HL-60 (cell line): Measurements from ENCODE around the gene TFF2.

Experiments
- POLR2AphosphoS5 ChIP-seq: IDR thresholded peaks from 2 replicates; pipeline ENCODE4 v1.6.1; 2012; ENCODE audit warnings: low read depth
- TF ChIP-seq, protein P1 (sequence below): IDR thresholded peaks from one replicate; pipeline ENCODE4 v1.5.1; 2011; ENCODE audit warnings: low read length, control low read depth, inconsistent platforms; ENCODE audit not compliant: insufficient read depth
- TF ChIP-seq, protein P2 (sequence below): IDR thresholded peaks from 2 replicates; pipeline ENCODE4 v1.6.1; 2012; ENCODE audit warnings: low read depth; ENCODE audit not compliant: insufficient replicate concordance

DNA sequence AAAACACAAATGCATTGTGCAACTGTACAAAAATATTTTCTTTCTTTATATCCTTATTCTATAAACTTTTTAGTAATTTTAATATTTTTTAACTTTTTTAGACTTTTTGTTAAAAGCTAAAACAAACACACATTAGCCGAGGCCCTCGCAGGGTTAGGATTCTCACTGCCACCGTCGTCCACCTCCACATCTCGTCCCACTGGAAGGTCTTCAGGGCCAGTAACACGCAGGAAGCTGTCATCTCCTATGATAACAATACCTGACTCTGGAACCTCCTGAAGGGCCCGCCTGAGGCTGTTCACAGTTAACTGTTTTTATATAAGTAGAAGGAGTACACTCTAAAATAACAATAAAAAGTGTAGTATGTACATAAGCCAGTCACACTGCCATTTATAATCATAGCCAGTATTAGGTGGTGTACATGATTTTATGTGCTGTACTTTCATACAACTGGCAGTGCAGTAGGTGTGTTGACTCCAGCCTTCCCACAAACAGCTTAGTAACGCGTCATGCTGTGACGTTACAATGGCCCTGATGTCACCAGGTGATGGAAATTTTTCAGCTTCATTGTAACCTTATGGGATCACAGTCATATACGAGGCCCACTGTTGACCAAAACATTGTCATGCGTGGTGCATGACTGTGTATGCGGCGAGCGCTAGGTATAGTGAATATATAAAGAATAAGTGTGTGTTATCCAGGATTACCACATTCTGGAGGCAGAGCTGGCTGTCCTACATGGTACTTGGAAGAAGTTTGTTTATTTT, 8.8 kb downstream of the TFF2 start:
- TF ChIP-seq, protein P1, sequence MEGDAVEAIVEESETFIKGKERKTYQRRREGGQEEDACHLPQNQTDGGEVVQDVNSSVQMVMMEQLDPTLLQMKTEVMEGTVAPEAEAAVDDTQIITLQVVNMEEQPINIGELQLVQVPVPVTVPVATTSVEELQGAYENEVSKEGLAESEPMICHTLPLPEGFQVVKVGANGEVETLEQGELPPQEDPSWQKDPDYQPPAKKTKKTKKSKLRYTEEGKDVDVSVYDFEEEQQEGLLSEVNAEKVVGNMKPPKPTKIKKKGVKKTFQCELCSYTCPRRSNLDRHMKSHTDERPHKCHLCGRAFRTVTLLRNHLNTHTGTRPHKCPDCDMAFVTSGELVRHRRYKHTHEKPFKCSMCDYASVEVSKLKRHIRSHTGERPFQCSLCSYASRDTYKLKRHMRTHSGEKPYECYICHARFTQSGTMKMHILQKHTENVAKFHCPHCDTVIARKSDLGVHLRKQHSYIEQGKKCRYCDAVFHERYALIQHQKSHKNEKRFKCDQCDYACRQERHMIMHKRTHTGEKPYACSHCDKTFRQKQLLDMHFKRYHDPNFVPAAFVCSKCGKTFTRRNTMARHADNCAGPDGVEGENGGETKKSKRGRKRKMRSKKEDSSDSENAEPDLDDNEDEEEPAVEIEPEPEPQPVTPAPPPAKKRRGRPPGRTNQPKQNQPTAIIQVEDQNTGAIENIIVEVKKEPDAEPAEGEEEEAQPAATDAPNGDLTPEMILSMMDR = no peak
- TF ChIP-seq, protein P2, sequence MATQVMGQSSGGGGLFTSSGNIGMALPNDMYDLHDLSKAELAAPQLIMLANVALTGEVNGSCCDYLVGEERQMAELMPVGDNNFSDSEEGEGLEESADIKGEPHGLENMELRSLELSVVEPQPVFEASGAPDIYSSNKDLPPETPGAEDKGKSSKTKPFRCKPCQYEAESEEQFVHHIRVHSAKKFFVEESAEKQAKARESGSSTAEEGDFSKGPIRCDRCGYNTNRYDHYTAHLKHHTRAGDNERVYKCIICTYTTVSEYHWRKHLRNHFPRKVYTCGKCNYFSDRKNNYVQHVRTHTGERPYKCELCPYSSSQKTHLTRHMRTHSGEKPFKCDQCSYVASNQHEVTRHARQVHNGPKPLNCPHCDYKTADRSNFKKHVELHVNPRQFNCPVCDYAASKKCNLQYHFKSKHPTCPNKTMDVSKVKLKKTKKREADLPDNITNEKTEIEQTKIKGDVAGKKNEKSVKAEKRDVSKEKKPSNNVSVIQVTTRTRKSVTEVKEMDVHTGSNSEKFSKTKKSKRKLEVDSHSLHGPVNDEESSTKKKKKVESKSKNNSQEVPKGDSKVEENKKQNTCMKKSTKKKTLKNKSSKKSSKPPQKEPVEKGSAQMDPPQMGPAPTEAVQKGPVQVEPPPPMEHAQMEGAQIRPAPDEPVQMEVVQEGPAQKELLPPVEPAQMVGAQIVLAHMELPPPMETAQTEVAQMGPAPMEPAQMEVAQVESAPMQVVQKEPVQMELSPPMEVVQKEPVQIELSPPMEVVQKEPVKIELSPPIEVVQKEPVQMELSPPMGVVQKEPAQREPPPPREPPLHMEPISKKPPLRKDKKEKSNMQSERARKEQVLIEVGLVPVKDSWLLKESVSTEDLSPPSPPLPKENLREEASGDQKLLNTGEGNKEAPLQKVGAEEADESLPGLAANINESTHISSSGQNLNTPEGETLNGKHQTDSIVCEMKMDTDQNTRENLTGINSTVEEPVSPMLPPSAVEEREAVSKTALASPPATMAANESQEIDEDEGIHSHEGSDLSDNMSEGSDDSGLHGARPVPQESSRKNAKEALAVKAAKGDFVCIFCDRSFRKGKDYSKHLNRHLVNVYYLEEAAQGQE = no peak
- TF ChIP-seq POLR2AphosphoS5 = no peak
